Ramos (cell line): ENCODE data around the gene GPR34.
"Not testable (repeated sequence)": the region's sequence is repeated elsewhere in the genome, so short reads cannot be mapped to it uniquely, and the experiment has no call there.

ENCODE experiments used
- in situ Hi-C: fragments of 300-500 bp; cut with MboI; formaldehyde crosslinking; loops from one replicate; pipeline ENCODE4 v1.14.3; 2022; ENCODE audit warnings: low sequenced_read_pairs; ENCODE audit not compliant: unreplicated experiment

GPR34 gene

GRCh38 chrX:41688835-41689234 lies at the start of gene GPR34:
TSS of gene GPR34 (plus strand) at chrX:41688973. CDS start at chrX:41695634, 6,661 bp downstream.
- in situ Hi-C loops: no loop called here

- in situ Hi-C loops: not testable (repeated sequence)
Observed at GRCh38 chrX:41646201-41646600, 42.6 kb upstream of the GPR34 start.

- in situ Hi-C loops: no loop called here
Observed at GRCh38 chrX:41653125-41653524, 35.6 kb upstream of the GPR34 start.

GRCh38 chrX:41655101-41655500 lies 33.7 kb upstream of the GPR34 start:
- in situ Hi-C loops: no loop called here

GRCh38 chrX:41655631-41656030 lies 33.1 kb upstream of the GPR34 start:
- in situ Hi-C loops: no loop called here

- in situ Hi-C loops: no loop called here
Observed at GRCh38 chrX:41661366-41662095, 27.2 kb upstream of the GPR34 start.

- in situ Hi-C loops: no loop called here
Observed at GRCh38 chrX:41664375-41664901, 24.3 kb upstream of the GPR34 start.

GRCh38 chrX:41664908-41665307 lies 23.9 kb upstream of the GPR34 start:
- in situ Hi-C loops: no loop called here

GRCh38 chrX:41665686-41666085 lies 23.1 kb upstream of the GPR34 start:
- in situ Hi-C loops: no loop called here

- in situ Hi-C loops: no loop called here
Observed at GRCh38 chrX:41666251-41666650, 22.5 kb upstream of the GPR34 start.

GRCh38 chrX:41667631-41668030 lies 21.1 kb upstream of the GPR34 start:
- in situ Hi-C loops: no loop called here

GRCh38 chrX:41670112-41670511 lies 18.7 kb upstream of the GPR34 start:
- in situ Hi-C loops: no loop called here

- in situ Hi-C loops: no loop called here
Observed at GRCh38 chrX:41671082-41671481, 17.7 kb upstream of the GPR34 start.

GRCh38 chrX:41672643-41673042 lies 16.1 kb upstream of the GPR34 start:
- in situ Hi-C loops: no loop called here

GRCh38 chrX:41676361-41676760 lies 12.4 kb upstream of the GPR34 start:
- in situ Hi-C loops: not testable (repeated sequence)

GRCh38 chrX:41677183-41678060 lies 11.4 kb upstream of the GPR34 start:
- in situ Hi-C loops: no loop called here

- in situ Hi-C loops: no loop called here
Observed at GRCh38 chrX:41684138-41684537, 4.6 kb upstream of the GPR34 start.

- in situ Hi-C loops: no loop called here
Observed at GRCh38 chrX:41684940-41685339, 3.8 kb upstream of the GPR34 start.

GRCh38 chrX:41686788-41687187 lies 2.0 kb upstream of the GPR34 start:
- in situ Hi-C loops: no loop called here

GRCh38 chrX:41688156-41688555 lies 617 bp upstream of the GPR34 start:
- in situ Hi-C loops: no loop called here

GRCh38 chrX:41689711-41690110 lies 938 bp downstream of the GPR34 start:
- in situ Hi-C loops: no loop called here
